Activated naive CD8-positive, alpha-beta T cell treated with anti-CD3 and anti-CD28 coated beads, Interleukin-2, amount 50 U/mL, for 24 hours (primary cell): ENCODE measurements around the gene GPHN.
A peak's percentile ranks its signal among the peaks of the same experiment; 100 is the strongest.

Experiments
- ATAC-seq: fragments of 150-1000 bp; cut with Tn5 transposase; one replicate; pipeline ENCODE4 v1.10.0; 2021
- DNase-seq: peaks from one replicate; pipeline ENCODE4 v3.0.0; 2021
- H3K27ac Mint-ChIP-seq: one replicate; pipeline ENCODE4 v1.8.0; 2021; ENCODE audit warnings: mild to moderate bottlenecking, mixed read lengths
- H3K27me3 Mint-ChIP-seq: one replicate; pipeline ENCODE4 v1.8.0; 2021; ENCODE audit warnings: mixed read lengths
- H3K36me3 Mint-ChIP-seq: one replicate; pipeline ENCODE4 v1.8.0; 2021; ENCODE audit warnings: low read depth, mixed read lengths
- H3K4me1 Mint-ChIP-seq: one replicate; pipeline ENCODE4 v1.8.0; 2021; ENCODE audit warnings: mixed read lengths
- H3K4me3 Mint-ChIP-seq: one replicate; pipeline ENCODE4 v1.8.0; 2021; ENCODE audit warnings: mild to moderate bottlenecking, moderate library complexity, mixed read lengths
- H3K9me3 Mint-ChIP-seq: one replicate; pipeline ENCODE4 v1.8.0; 2021; ENCODE audit warnings: mixed read lengths

GPHN gene

GRCh38 chr14:66600416-66600815, 92.5 kb downstream of the GPHN start:
- Mint-ChIP-seq H3K27me3 (no peaks in the 10 kb centered on the region), H3K36me3 (peaks cover 12% of the 10 kb centered on the region), H3K9me3 (peaks cover 15% of the 10 kb centered on the region), H3K4me1 (peaks cover 15% of the 10 kb centered on the region), H3K4me3 (no peak overlapping the region), H3K27ac (no peak overlapping the region)
- no peak for DNase-seq
- no peak for ATAC-seq

GRCh38 chr14:66601932-66602578, 94.1 kb downstream of the GPHN start:
- ATAC-seq, result no peak
- peaks cover 19% of the 10 kb centered on the region for H3K9me3 Mint-ChIP-seq
- no peak for DNase-seq
- peaks cover 11% of the 10 kb centered on the region for H3K36me3 Mint-ChIP-seq
- H3K27ac Mint-ChIP-seq, result no peak overlapping the region
- H3K4me1 Mint-ChIP-seq, result peaks cover 16% of the 10 kb centered on the region
- no peaks in the 10 kb centered on the region for H3K27me3 Mint-ChIP-seq
- no peak overlapping the region for H3K4me3 Mint-ChIP-seq

GRCh38 chr14:66603945-66604344, 96.0 kb downstream of the GPHN start:
- H3K4me1 Mint-ChIP-seq, result peaks cover 18% of the 10 kb centered on the region
- H3K9me3 Mint-ChIP-seq, result peaks cover 31% of the 10 kb centered on the region

GRCh38 chr14:66606826-66607225, 98.9 kb downstream of the GPHN start:
- H3K27me3 Mint-ChIP-seq, result no peaks in the 10 kb centered on the region
- peaks cover 45% of the 10 kb centered on the region for H3K9me3 Mint-ChIP-seq
- DNase-seq (no peak), ATAC-seq (no peak)
- H3K27ac Mint-ChIP-seq, result no peak overlapping the region
- no peak overlapping the region for H3K4me3 Mint-ChIP-seq
- H3K4me1 Mint-ChIP-seq, result peaks cover 14% of the 10 kb centered on the region
- H3K36me3 Mint-ChIP-seq, result peaks cover 16% of the 10 kb centered on the region

More at GRCh38 chr14:66603945-66604344, 96.0 kb downstream of the GPHN start:
- ATAC-seq, result peak; percentile 49
- Mint-ChIP-seq H3K36me3 (peaks cover 16% of the 10 kb centered on the region), H3K27ac (no peak overlapping the region), H3K4me3 (no peak overlapping the region), H3K27me3 (no peaks in the 10 kb centered on the region)
- no peak for DNase-seq

- Mint-ChIP-seq H3K4me3 (no peak overlapping the region), H3K27ac (no peak overlapping the region), H3K4me1 (peaks cover 6% of the 10 kb centered on the region), H3K36me3 (peaks cover 27% of the 10 kb centered on the region), H3K9me3 (peaks cover 55% of the 10 kb centered on the region), H3K27me3 (no peaks in the 10 kb centered on the region)
- ATAC-seq (no peak), DNase-seq (no peak)
Measured at GRCh38 chr14:66610154-66610563, 102.2 kb downstream of the GPHN start.

GRCh38 chr14:66613344-66613743, 105.4 kb downstream of the GPHN start:
- Mint-ChIP-seq H3K27ac (no peak overlapping the region), H3K4me1 (peaks cover 4% of the 10 kb centered on the region), H3K9me3 (peaks cover 59% of the 10 kb centered on the region), H3K4me3 (no peak overlapping the region), H3K36me3 (peaks cover 34% of the 10 kb centered on the region), H3K27me3 (no peaks in the 10 kb centered on the region)
- ATAC-seq (no peak), DNase-seq (no peak)

- DNase-seq (no peak), ATAC-seq (no peak)
- Mint-ChIP-seq H3K4me1 (peaks cover 5% of the 10 kb centered on the region), H3K27ac (no peak overlapping the region), H3K4me3 (no peak overlapping the region), H3K36me3 (peaks cover 40% of the 10 kb centered on the region), H3K9me3 (peaks cover 45% of the 10 kb centered on the region), H3K27me3 (no peaks in the 10 kb centered on the region)
Measured at GRCh38 chr14:66619952-66620351, 112.0 kb downstream of the GPHN start.

- Mint-ChIP-seq H3K4me1 (peaks cover under 1% of the 10 kb centered on the region), H3K4me3 (no peak overlapping the region), H3K9me3 (peaks cover 13% of the 10 kb centered on the region), H3K36me3 (peaks cover 19% of the 10 kb centered on the region), H3K27me3 (no peaks in the 10 kb centered on the region), H3K27ac (no peak overlapping the region)
- DNase-seq (no peak), ATAC-seq (no peak)
Measured at GRCh38 chr14:66623838-66624237, 115.9 kb downstream of the GPHN start.

GRCh38 chr14:66624336-66624937, 116.5 kb downstream of the GPHN start:
- H3K4me3 Mint-ChIP-seq, result no peak overlapping the region
- H3K27ac Mint-ChIP-seq, result no peak overlapping the region
- H3K4me1 Mint-ChIP-seq, result no peaks in the 10 kb centered on the region
- no peaks in the 10 kb centered on the region for H3K27me3 Mint-ChIP-seq
- DNase-seq, result peak; percentile 23
- peaks cover 18% of the 10 kb centered on the region for H3K36me3 Mint-ChIP-seq
- ATAC-seq, result peak; percentile 80
- H3K9me3 Mint-ChIP-seq, result peaks cover 10% of the 10 kb centered on the region

- Mint-ChIP-seq H3K9me3 (peaks cover 8% of the 10 kb centered on the region), H3K27me3 (no peaks in the 10 kb centered on the region), H3K4me3 (no peak overlapping the region), H3K27ac (no peak overlapping the region), H3K4me1 (no peaks in the 10 kb centered on the region), H3K36me3 (peaks cover 3% of the 10 kb centered on the region)
- ATAC-seq (no peak), DNase-seq (no peak)
Measured at GRCh38 chr14:66628636-66629035, 120.7 kb downstream of the GPHN start.

GRCh38 chr14:66629499-66629898, 121.6 kb downstream of the GPHN start:
- Mint-ChIP-seq H3K4me3 (no peak overlapping the region), H3K27me3 (no peaks in the 10 kb centered on the region), H3K27ac (no peak overlapping the region), H3K4me1 (no peaks in the 10 kb centered on the region), H3K9me3 (peaks cover 8% of the 10 kb centered on the region), H3K36me3 (peaks cover 3% of the 10 kb centered on the region)
- ATAC-seq (no peak), DNase-seq (no peak)

- Mint-ChIP-seq H3K9me3 (peaks cover 8% of the 10 kb centered on the region), H3K27ac (no peak overlapping the region), H3K4me3 (no peak overlapping the region), H3K27me3 (no peaks in the 10 kb centered on the region), H3K4me1 (no peaks in the 10 kb centered on the region), H3K36me3 (peaks cover 5% of the 10 kb centered on the region)
- DNase-seq (no peak), ATAC-seq (no peak)
Measured at GRCh38 chr14:66634876-66635275, 126.9 kb downstream of the GPHN start.

GRCh38 chr14:66635435-66635834, 127.5 kb downstream of the GPHN start:
- no peak overlapping the region for H3K27ac Mint-ChIP-seq
- H3K27me3 Mint-ChIP-seq, result no peaks in the 10 kb centered on the region
- no peaks in the 10 kb centered on the region for H3K4me1 Mint-ChIP-seq
- no peak overlapping the region for H3K4me3 Mint-ChIP-seq
- DNase-seq, result no peak
- ATAC-seq, result no peak
- peaks cover 8% of the 10 kb centered on the region for H3K9me3 Mint-ChIP-seq
- peaks cover 2% of the 10 kb centered on the region for H3K36me3 Mint-ChIP-seq

- DNase-seq (no peak), ATAC-seq (no peak)
- H3K4me3 Mint-ChIP-seq, result no peak overlapping the region
- H3K27me3 Mint-ChIP-seq, result no peaks in the 10 kb centered on the region
- no peak overlapping the region for H3K27ac Mint-ChIP-seq
- H3K9me3 Mint-ChIP-seq, result peaks cover 8% of the 10 kb centered on the region
- no peaks in the 10 kb centered on the region for H3K4me1 Mint-ChIP-seq
- H3K36me3 Mint-ChIP-seq, result peaks cover 2% of the 10 kb centered on the region
Measured at GRCh38 chr14:66636240-66636639, 128.3 kb downstream of the GPHN start.

- Mint-ChIP-seq H3K9me3 (no peaks in the 10 kb centered on the region), H3K27me3 (no peaks in the 10 kb centered on the region), H3K27ac (no peak overlapping the region), H3K36me3 (peaks cover 2% of the 10 kb centered on the region), H3K4me3 (no peak overlapping the region), H3K4me1 (peaks cover 8% of the 10 kb centered on the region)
- DNase-seq (no peak), ATAC-seq (no peak)
Measured at GRCh38 chr14:66638689-66639088, 130.7 kb downstream of the GPHN start.
